HL-60 (cell line): ENCODE results near the gene ARID1B.

Experiments used
- GABPA ChIP-seq: IDR thresholded peaks from 2 replicates; pipeline ENCODE4 v1.6.1; 2012; ENCODE audit warnings: low read depth
- POLR2AphosphoS5 ChIP-seq: IDR thresholded peaks from 2 replicates; pipeline ENCODE4 v1.6.1; 2012; ENCODE audit warnings: low read depth
- SPI1 ChIP-seq: IDR thresholded peaks from 2 replicates; pipeline ENCODE4 v1.6.1; 2012; ENCODE audit warnings: low read depth, mild to moderate bottlenecking, borderline replicate concordance
- TF ChIP-seq, protein P1 (sequence below): IDR thresholded peaks from one replicate; pipeline ENCODE4 v1.5.1; 2011; ENCODE audit warnings: low read length, control low read depth, inconsistent platforms; ENCODE audit not compliant: insufficient read depth
- TF ChIP-seq, protein P2 (sequence below): IDR thresholded peaks from 2 replicates; pipeline ENCODE4 v1.6.1; 2012; ENCODE audit warnings: low read depth; ENCODE audit not compliant: insufficient replicate concordance

GRCh38 chr6:156988276-156989158, 211.3 kb downstream of the ARID1B start:
- TF ChIP-seq POLR2AphosphoS5, result no peak
- TF ChIP-seq, protein P1, sequence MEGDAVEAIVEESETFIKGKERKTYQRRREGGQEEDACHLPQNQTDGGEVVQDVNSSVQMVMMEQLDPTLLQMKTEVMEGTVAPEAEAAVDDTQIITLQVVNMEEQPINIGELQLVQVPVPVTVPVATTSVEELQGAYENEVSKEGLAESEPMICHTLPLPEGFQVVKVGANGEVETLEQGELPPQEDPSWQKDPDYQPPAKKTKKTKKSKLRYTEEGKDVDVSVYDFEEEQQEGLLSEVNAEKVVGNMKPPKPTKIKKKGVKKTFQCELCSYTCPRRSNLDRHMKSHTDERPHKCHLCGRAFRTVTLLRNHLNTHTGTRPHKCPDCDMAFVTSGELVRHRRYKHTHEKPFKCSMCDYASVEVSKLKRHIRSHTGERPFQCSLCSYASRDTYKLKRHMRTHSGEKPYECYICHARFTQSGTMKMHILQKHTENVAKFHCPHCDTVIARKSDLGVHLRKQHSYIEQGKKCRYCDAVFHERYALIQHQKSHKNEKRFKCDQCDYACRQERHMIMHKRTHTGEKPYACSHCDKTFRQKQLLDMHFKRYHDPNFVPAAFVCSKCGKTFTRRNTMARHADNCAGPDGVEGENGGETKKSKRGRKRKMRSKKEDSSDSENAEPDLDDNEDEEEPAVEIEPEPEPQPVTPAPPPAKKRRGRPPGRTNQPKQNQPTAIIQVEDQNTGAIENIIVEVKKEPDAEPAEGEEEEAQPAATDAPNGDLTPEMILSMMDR, result no peak
- no peak for TF ChIP-seq GABPA
- TF ChIP-seq SPI1, result peak; percentile 16; the same call in 1 of the 2 replicates
- TF ChIP-seq, protein P2, sequence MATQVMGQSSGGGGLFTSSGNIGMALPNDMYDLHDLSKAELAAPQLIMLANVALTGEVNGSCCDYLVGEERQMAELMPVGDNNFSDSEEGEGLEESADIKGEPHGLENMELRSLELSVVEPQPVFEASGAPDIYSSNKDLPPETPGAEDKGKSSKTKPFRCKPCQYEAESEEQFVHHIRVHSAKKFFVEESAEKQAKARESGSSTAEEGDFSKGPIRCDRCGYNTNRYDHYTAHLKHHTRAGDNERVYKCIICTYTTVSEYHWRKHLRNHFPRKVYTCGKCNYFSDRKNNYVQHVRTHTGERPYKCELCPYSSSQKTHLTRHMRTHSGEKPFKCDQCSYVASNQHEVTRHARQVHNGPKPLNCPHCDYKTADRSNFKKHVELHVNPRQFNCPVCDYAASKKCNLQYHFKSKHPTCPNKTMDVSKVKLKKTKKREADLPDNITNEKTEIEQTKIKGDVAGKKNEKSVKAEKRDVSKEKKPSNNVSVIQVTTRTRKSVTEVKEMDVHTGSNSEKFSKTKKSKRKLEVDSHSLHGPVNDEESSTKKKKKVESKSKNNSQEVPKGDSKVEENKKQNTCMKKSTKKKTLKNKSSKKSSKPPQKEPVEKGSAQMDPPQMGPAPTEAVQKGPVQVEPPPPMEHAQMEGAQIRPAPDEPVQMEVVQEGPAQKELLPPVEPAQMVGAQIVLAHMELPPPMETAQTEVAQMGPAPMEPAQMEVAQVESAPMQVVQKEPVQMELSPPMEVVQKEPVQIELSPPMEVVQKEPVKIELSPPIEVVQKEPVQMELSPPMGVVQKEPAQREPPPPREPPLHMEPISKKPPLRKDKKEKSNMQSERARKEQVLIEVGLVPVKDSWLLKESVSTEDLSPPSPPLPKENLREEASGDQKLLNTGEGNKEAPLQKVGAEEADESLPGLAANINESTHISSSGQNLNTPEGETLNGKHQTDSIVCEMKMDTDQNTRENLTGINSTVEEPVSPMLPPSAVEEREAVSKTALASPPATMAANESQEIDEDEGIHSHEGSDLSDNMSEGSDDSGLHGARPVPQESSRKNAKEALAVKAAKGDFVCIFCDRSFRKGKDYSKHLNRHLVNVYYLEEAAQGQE, result no peak
